ENCODE results near the gene RPL10.

The RPL10 gene

DNA sequence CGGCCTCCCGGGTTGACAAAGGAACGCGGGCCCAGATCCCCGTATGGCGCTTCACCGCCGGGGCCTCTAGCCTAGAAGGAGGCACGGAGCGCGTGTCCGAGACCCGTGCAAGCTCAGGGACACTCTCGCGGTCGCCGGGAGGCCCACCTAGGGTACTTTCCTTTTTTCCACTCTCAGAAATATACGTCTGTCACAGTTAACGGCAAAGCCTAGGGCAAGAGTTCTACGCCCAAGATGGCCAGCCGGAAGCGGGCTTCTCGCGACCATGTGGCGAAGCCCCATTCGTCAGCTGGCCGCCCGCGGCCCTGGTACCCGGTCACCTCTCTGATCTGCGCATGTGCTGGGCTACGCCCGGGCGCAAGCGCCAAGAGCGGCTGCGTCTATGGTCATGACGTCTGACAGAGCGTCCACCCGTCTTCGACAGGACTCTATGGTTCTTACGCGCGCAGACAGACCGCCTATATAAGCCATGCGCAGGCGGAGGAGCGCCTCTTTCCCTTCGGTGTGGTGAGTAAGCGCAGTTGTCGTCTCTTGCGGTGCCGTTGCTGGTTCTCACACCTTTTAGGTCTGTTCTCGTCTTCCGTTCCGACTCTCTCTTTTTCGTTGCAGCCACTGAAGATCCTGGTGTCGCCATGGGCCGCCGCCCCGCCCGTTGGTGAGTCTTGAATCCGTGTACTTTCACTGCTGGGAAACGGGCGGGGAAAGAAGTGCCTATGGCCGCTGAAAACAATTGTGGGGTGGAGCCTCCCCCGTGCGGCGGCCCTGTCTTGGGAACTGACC lies at the start of gene RPL10:
Gene RPL10 (plus strand): TSS at position 490 of the 780 bp plus-strand sequence. CDS start 143 bp downstream, at position 633.
- peak; percentile 82 for DNase-seq

GRCh38 chrX:154348646-154349358 lies 49.4 kb upstream of the RPL10 start:
- DNase-seq: peak; percentile 0

DNA sequence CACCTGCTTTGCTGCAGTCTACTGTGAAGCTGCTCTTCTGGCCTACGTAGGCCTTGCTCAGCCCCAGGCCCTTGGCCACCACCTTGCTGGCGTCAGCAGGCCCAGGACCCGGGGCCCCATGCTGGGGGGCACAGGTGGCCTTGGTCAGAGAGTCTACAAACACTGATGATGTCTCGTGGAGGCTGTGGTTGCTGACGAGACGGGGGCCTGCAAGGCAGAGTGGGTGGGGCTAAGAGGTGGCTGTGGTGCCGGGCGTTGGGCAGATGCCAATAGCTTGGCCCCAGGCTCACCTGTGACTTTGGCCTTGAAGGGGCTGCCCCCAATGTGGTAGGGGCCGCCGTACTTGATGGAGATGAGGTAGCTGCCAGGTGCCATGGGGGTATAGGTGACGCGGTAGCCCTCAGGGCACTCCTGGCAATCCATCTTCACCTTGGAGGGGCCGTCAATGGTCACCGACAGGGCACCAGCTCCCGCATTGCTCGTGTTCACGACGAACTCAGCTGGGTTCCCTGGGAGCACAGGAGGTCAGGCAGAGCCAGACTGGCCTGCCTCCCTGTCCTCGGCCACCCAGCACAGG lies 48.7 kb upstream of the RPL10 start:
- DNase-seq: peak; percentile 0

- no peak for DNase-seq
Measured at GRCh38 chrX:154349979-154350378, 48.2 kb upstream of the RPL10 start.

GRCh38 chrX:154350429-154351182 lies 47.6 kb upstream of the RPL10 start:
- peak; percentile 0 for DNase-seq

GRCh38 chrX:154351183-154352011 lies 46.8 kb upstream of the RPL10 start:
- peak; percentile 32 for DNase-seq

DNA sequence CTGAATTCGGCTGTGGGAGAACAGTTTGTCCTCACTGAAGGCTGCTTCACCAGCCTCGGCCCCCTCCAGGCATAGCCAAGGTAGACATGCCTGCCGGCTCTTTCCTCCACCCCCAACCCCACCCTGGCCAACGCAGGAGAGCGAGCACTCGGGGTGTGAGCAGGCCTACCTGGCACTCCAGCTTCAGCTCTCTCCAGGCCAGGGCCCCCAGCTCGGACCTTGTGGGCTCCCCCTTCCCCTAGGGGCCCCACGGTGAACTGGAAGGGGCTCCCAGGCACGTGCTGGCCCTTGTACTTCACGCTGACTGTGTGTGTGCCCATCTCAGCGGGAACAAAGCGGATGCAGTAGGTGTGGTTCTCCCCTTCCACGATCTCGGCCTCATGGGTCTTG lies 46.2 kb upstream of the RPL10 start:
- no peak for DNase-seq

DNA sequence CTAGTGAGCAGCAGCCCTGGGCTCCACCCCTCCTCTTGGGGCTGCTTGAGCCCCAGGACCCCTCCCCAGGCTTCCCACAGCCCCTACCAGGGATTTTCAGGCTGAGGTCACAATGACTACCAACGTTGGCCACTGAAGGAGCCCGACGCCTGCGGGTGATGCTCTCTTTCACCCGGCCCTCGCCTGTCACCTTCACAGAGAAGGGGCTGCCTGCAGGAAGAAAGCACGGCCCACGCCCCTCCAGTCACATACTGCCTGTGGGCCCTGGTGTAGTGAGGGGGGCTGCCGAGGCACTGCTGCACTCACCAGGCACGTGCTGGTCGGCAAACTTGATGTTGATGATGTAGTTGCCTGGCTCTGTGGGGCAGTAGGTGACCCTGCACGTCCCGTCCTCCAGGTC lies 45.7 kb upstream of the RPL10 start:
- peak; percentile 0 for DNase-seq

DNA sequence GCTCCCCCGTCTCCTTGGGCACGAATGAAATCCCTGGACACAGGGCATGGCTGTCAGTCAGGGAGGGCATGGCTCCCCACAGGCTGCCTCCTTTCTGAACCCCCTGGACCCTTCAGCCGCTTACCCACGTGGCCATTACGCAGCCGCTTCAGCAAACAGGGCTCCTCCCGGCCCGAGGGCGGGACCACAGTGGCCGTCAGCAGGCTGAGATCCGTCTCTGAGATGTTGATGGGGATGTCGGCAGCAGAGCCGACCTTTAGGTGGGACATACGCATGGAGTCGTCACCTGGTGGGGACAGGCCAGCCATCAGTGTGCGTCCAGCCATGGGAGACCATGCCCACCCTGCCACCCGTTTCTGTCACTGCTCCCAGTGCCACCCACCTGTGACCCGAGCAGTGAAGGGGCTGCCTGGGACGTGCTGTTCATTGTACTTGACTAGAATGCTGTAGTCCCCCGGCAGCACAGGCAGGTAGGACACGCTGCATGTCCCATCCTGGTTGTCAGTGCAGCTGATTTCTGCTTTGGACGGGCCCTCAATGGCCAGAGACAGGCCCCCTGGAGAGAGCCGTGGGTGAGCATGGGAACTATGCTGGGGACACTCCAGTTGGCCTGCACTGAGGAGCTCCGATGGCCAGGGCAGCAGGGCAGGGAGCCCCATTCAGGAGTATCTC lies 44.9 kb upstream of the RPL10 start:
- DNase-seq: peak; percentile 0

DNA sequence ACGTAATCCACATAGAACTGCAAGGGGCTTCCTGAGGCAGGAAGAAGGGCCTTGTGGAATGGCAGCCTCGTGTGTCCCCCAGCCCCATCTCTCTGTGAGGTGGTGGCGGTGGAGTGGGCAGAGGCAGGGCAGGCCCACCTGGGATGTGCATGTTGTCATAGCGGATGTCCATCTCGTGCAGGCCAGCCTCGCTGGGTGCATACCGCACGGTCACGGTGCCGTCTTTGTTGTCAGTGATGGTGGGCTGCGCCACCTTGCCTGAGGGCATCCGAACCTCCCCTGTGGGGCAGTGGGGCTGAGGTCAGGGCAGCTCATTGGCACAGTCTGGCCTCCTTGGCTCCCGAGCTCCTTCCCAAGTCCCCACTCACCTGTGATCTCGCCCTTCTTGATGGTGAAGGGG lies 44.2 kb upstream of the RPL10 start:
- peak; percentile 0 for DNase-seq

- DNase-seq: no peak
Measured at GRCh38 chrX:154354516-154354915, 43.7 kb upstream of the RPL10 start.

DNA sequence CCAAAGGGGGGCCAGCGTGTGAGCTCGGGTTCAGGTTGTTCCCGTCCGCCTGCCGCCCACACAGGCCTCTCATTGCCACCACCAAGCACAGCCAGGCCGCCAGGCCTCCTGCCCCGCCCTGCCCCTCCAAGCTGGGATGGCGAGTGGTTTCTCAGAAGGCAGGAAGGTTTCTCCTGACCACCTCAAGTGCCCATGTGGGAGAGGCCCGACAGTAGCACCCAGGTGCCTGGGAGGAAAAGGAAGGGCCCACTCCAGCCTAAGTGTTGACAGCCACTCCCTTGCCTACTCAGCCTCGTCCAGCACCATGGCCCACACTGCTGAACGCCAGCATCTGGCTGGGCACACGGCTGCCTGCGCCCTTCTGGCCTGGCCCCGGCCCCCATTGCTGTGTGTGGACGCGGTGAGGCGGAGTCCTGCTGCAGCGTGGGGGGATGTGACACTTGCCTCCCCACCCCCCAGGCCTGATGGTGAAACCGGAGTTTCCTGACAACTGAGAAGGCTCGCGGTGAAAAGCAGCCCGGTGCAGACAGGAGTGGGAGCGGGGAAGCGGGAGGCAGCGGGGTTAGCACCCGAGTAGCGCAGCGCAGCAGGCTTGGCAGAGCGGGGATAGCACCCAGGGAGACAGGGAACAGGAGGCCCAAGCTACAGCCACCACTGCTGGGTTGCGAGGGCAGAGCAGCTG lies 42.9 kb upstream of the RPL10 start:
- DNase-seq: peak; percentile 1

DNA sequence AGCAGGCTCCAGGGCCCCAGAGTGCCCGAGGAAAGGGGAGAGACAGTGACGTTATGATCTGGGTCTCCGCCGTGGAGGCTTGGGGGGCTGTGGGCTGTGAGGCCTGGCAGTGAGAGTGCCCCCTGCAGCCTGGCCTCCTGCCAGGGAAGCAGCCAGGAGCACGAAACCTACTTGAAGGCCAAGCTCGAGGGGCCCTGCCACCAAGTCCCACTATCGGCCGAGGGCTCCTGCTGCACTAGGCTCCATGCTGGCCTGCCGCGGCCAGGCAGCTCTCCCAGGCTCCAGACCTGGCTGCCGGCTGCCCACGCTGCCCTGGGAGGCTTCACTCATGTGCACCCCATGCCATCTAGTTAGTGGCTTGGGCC lies 42.4 kb upstream of the RPL10 start:
- no peak for DNase-seq

GRCh38 chrX:154356596-154356995 lies 41.6 kb upstream of the RPL10 start:
- DNase-seq: no peak

- no peak for DNase-seq
Measured at GRCh38 chrX:154357205-154357604, 41.0 kb upstream of the RPL10 start.

- no peak for DNase-seq
Measured at GRCh38 chrX:154358011-154358410, 40.2 kb upstream of the RPL10 start.

DNA sequence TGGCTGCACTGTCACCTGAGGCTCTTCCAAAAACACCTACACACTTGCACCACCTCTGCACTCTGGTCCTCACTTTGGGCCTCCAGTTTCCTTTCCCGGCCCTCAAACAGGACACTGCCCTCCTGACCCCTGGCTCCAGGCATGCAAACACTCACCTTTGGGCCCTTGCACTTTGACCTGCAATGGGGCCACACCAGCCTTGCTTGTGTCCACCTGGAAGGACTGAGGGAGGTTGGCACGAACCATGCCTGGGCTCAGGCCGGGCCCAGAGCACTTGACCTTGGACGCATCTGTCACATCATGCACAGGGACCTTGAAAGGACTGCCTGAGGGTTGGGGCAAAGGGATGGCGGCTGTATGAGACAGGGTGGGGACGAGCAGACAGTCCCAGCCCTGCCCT lies 39.3 kb upstream of the RPL10 start:
- DNase-seq: no peak

- DNase-seq: no peak
Measured at GRCh38 chrX:154359362-154360154, 38.6 kb upstream of the RPL10 start.

GRCh38 chrX:154360155-154360713 lies 37.9 kb upstream of the RPL10 start:
- no peak for DNase-seq
